Neutrophil (primary cell): ENCODE data around the gene SMS.
A peak's percentile ranks its signal among the peaks of the same experiment; 100 is the strongest.
"Not testable (repeated sequence)": the region's sequence is repeated elsewhere in the genome, so short reads cannot be mapped to it uniquely, and the experiment has no call there.

ENCODE experiments used
- H3K27ac ChIP-seq: fragments of 200-600 bp; sonication (generic); 2 replicates; pipeline ENCODE4 v1.5.1; 2016; ENCODE audit warnings: mild to moderate bottlenecking, moderate library complexity
- H3K27me3 ChIP-seq: fragments of 200-600 bp; sonication (generic); 2 replicates; pipeline ENCODE4 v1.6.0; 2016; ENCODE audit warnings: mild to moderate bottlenecking
- H3K36me3 ChIP-seq: fragments of 200-600 bp; sonication (generic); 2 replicates; pipeline ENCODE4 v1.5.1; 2017
- H3K4me1 ChIP-seq, 2 experiments: fragments of 200-600 bp in 1 of 2; sonication (generic) in 1 of 2; 1 replicate in 1 of 2; 2 replicates in 1 of 2; pipeline versions ENCODE4 v1.5.1 to v1.6.1; 2013 to 2016; ENCODE audit warnings: low read depth in 1 of 2, low read length in 1 of 2, mild to moderate bottlenecking in 1 of 2, moderate library complexity in 1 of 2; ENCODE audit not compliant: control insufficient read depth in 1 of 2, insufficient read depth in 1 of 2
- H3K4me3 ChIP-seq, 2 experiments: fragments of 200-600 bp in 1 of 2; sonication (generic) in 1 of 2; 1 replicate in 1 of 2; 2 replicates in 1 of 2; pipeline ENCODE4 v1.5.1; 2013 to 2016; ENCODE audit warnings: low read depth in 1 of 2, low read length in 1 of 2, mild to moderate bottlenecking in 1 of 2, moderate library complexity in 1 of 2
- H3K9me3 ChIP-seq: fragments of 200-600 bp; sonication (generic); 2 replicates; pipeline ENCODE4 v1.5.1; 2016
- TF ChIP-seq, protein P1 (sequence below): fragments of 200-600 bp; sonication (generic); IDR thresholded peaks from 2 replicates; pipeline ENCODE4 v1.5.1; 2016; ENCODE audit warnings: antibody characterized with exemption

SMS gene

DNA sequence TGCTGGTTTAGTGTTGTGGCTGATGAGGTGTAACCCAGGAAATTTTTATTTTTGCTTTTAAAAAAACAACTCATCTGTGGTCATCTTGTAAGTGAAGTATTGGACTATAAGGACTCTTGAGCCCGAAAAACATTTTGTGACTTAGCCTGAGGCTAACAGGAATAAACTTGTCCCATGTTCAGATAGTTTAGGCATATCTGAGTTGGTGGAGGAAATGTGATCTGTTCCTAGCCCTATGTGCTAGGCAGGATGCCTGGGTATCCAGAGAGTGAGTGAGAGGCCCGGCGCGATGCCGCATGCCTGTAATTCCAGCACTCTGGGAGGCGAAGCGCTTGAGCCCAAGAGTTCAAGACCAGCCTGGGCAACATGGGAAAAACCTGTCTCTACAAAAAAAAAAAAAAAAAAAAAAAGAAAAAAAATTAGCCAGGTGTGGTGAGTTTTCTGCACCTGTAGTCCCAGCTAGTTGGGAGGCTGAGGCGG is 3.7 kb downstream of the SMS start:
- Histone ChIP-seq H3K4me1 (peaks cover 7 to 15% of the 10 kb centered on the region in 2 experiments), H3K27me3 (no peaks in the 10 kb centered on the region), H3K36me3 (no peaks in the 10 kb centered on the region), H3K4me3 (no peak overlapping the region), H3K9me3 (no peaks in the 10 kb centered on the region), H3K27ac (no peak overlapping the region)
- TF ChIP-seq, protein P1, sequence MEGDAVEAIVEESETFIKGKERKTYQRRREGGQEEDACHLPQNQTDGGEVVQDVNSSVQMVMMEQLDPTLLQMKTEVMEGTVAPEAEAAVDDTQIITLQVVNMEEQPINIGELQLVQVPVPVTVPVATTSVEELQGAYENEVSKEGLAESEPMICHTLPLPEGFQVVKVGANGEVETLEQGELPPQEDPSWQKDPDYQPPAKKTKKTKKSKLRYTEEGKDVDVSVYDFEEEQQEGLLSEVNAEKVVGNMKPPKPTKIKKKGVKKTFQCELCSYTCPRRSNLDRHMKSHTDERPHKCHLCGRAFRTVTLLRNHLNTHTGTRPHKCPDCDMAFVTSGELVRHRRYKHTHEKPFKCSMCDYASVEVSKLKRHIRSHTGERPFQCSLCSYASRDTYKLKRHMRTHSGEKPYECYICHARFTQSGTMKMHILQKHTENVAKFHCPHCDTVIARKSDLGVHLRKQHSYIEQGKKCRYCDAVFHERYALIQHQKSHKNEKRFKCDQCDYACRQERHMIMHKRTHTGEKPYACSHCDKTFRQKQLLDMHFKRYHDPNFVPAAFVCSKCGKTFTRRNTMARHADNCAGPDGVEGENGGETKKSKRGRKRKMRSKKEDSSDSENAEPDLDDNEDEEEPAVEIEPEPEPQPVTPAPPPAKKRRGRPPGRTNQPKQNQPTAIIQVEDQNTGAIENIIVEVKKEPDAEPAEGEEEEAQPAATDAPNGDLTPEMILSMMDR = no peak

DNA sequence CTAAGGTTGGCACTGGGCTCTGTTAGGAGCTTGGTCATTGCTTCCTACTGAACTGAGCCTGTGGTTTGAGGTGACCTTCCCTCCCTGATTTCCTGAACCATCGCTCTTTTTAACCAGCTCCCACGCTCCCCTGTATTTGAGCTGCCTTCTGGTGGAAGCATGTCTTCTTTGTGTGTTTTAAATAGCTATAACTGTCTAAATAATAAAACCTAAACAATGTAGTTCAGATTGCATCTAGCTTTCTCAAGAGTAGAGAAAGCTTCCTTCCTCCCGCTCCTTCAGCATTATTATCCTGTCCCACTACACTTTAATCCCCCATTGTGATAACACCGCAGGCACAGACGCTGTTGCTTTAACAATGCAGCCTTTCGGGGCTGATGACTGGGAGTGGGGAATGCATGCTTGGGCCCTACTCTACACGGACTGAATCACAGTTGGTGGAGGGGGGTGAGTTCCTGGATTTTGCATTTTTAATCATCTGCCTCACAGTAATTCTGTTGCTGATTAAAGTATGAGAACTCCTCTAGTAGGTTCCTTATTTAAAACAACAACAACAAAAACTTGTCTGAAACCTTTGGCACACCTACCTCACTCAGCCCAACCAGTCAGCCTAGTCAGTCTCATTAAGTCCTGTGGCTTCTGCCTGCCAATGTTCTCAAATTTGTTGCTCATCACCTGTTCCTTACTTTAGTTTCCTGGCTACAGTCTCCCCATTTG is 6.6 kb downstream of the SMS start:
- Histone ChIP-seq H3K9me3 (no peaks in the 10 kb centered on the region), H3K27me3 (no peaks in the 10 kb centered on the region), H3K27ac (peak overlapping the region; percentile 10), H3K4me3 (no peak overlapping the region), H3K36me3 (no peaks in the 10 kb centered on the region), H3K4me1 (peaks cover 7 to 9% of the 10 kb centered on the region in 2 experiments)
- TF ChIP-seq, protein P1 = no peak

DNA sequence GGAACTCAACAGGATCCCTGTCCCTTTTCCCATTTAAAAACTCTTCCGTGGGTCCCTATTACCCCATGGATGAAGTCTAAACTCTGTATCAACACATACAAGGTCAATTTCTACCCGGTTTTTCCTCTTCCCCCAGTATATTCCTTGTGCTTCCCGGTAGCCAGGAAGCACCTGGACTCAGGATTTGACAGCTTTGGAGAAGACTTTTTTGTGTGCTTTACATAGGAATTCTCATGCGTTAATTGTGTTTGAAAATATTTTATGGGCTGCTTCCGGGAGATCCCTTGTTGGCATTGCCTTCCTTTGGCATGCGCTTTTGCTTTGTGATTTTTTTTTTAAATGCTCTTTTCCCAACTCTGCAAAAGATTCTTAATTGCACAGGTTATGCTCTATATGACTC is 7.2 kb downstream of the SMS start:
- Histone ChIP-seq H3K27ac (no peak overlapping the region), H3K9me3 (no peaks in the 10 kb centered on the region), H3K4me1 (peaks cover 5 to 7% of the 10 kb centered on the region in 2 experiments), H3K27me3 (no peaks in the 10 kb centered on the region), H3K4me3 (no peak overlapping the region), H3K36me3 (no peaks in the 10 kb centered on the region)
- TF ChIP-seq, protein P1 = no peak

DNA sequence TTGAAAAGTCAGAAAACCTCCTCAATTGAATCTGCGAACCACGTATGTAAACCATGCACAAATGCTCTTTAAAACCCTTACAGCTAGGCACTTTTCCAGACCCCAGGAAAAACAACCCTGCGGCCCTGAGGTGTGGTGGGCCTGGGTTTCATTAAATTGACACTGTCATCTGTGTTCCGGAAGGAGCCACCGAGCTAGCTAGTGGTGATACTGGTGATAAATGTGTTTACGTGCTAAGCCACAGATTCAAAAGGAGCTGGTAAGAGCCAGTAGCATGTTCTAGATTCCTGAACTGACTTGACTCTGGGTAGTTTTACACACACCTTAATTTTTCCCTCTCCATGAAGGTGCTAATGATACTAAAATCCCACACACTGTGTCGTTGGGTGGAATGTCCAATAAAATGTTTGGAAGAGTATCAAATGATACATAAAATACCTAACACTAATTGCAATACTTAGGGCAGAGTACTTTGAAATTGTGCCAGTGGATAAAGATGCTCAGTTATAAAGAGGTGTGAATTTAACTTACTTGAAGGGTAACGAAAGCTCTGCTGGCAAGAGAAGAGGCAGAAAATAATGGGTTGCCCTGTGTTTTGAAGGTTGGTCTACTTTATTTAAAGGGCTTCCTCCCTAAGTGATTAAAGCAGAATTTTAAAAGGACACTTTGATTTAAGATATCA is 8.5 kb downstream of the SMS start:
- Histone ChIP-seq H3K9me3 (no peaks in the 10 kb centered on the region), H3K27me3 (no peaks in the 10 kb centered on the region), H3K27ac (no peak overlapping the region), H3K4me1 (peaks cover 0 to 11% of the 10 kb centered on the region in 2 experiments), H3K4me3 (no peak overlapping the region), H3K36me3 (no peaks in the 10 kb centered on the region)
- TF ChIP-seq, protein P1 = no peak

DNA sequence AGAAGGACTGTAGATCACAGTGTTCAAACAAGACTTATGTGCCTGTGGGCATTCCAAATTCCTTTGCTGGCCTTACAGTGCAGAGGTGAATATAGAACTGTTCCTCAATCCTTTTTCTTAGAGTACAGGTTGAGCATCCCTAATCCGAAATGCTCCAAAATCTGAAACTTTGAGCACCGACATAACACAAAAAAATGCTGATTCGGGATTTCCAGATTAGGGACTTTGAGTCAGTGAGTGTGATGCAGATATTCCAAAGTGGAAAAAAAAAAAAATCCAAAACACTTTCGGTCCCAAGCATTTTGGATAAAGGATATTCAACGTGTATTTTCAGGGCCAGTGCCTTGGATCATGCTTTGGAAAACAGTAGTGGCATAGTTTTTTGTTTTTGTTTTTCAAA is 9.2 kb downstream of the SMS start:
- no peak overlapping the region for H3K4me3 ChIP-seq
- H3K36me3 ChIP-seq = no peaks in the 10 kb centered on the region
- no peak overlapping the region for H3K27ac ChIP-seq
- TF ChIP-seq, protein P1 = no peak
- no peaks in the 10 kb centered on the region for H3K9me3 ChIP-seq
- H3K27me3 ChIP-seq = no peaks in the 10 kb centered on the region
- peaks cover 0 to 16% of the 10 kb centered on the region in 2 experiments for H3K4me1 ChIP-seq

DNA sequence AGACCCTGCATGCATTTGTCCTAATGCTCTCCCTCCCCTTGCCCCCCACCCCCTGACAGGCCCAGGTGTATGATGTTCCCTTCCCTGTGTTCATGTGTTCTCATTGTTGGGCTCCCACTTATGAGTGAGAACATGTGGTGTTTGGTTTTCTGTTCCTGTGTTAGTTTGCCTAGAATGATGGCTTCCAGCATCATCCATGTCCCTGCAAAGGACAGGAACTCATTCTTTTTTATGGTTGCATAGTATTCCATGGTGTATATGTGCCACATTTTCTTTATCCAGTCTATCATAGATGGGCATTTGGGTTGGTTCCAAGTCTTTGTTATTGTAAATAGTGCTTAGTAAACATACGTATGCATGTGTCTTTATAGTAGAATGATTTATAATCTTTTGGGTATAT is 10.0 kb downstream of the SMS start:
- H3K27me3 ChIP-seq, H3K27ac ChIP-seq, H3K4me3 ChIP-seq, H3K9me3 ChIP-seq, H3K36me3 ChIP-seq: not testable (repeated sequence)
- H3K4me1 ChIP-seq = peaks cover 8 to 25% of the 10 kb centered on the region in 2 experiments
